Fibroblast of skin of right quadriceps (primary cell): ENCODE data around the gene ALG8.

Experiments used
- DNase-seq: peaks from one replicate; pipeline ENCODE4 v3.0.0-alpha.2; 2013

Gene ALG8

GRCh38 chr11:78158987-78159652 is 19.7 kb upstream of the ALG8 start:
- DNase-seq, result no peak

DNA sequence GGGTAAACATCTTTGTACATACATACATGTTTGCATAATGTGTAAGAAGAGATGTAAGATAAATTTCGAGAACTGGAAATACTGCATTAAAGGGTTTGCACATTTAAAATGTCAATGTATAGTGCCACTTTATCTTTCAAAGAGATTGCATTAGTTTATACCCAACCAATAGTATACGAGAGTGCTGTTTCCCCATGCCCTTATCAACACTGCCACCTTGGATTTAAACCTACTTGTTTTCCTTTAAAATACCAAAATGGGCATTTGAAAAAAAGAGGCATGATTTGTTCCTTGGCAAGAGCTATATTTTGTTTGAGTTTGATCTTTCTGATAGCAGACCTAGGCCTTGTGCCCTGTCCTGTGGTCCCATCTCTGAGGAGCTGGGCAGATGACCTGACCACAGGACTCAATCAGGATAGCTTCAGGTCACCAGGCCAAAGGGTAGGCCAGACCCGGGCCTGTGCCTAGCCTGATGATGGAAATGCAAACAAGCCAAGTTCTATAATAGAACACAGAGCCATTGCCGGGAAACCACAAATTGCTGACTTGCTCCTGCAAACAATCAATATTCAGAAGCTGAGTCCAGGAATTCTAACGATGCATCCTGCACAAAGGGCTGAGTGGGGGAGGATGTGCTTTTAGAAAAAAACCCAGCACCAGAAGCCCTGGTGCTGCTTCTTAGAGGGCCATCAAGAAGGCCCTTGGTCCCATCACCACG is 16.9 kb upstream of the ALG8 start:
- DNase-seq, result peak; percentile 55

DNA sequence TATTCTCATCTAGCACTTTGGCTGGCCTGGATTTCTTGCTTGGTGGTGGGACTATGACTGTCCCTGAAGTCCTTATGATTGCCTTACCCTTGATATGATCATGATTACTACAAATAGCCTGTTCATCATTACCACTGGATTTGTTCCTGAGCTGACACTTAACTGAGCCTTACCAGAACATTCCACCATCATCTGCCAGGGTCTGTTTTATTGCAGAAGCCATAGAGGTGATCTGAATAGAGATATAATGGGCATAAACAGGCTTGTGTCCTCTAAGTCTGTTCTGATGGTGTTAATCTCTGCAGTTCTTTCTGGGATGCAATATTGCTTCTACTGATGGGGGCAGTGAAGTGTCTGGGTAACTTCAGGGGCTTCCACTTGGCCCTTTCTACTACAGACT is 12.4 kb upstream of the ALG8 start:
- DNase-seq, result no peak

DNA sequence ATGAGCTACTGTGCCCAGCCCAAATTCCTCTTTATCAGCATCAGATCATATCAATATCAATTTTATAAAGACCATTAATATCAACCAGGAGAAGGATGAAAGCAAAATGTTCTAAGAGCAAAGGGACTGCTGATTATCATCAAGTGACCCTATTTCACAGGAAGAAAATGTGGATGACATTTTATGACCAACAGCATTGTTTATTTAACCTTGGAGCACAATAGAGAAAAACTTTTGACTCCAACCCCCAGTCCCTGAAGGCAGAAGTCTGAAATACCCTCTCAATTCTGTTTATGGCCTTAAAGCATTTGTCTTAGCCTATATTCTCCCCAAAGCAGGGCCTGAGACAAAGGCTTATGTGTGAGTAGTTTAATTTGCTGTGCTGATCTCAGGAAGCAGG is 11.3 kb upstream of the ALG8 start:
- no peak for DNase-seq

DNA sequence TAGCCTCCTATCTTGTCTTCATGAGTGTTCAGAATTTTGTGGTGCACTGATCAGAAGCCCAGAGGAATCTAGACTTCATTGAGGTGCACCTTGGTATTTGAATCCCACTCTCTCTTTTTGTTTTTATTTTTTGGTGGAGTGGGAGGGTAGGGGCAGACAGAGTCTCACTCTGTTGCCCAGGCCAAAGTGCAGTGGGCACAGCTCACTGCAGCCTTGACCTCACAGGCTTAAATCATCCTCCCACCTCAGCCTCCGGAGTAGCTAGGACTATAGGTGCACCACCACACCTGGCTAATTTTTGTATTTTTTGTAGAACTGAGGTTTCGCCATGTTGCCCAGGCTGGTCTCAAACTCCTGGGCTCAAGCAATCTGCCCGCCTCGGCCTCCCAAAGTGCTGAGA is 10.9 kb upstream of the ALG8 start:
- DNase-seq, result no peak

DNA sequence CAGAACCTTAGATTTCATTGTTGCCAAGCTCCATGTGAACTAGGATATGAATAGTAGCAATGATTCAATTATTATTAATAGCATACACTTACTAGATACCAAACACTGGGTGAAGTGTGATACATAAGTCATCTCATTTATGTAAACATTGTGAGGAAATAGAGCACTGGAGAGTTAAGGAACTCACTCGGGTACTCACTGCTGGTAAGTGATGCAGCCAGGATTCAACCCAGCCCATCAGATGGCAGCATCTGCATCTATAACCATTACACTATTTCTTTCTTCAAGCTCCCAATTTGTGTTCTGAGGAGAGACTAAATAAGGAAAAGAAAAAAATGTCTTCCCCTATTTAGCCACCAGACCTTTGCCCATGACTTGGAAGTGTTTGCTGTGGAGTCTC is 10.2 kb upstream of the ALG8 start:
- DNase-seq, result peak; percentile 60

DNA sequence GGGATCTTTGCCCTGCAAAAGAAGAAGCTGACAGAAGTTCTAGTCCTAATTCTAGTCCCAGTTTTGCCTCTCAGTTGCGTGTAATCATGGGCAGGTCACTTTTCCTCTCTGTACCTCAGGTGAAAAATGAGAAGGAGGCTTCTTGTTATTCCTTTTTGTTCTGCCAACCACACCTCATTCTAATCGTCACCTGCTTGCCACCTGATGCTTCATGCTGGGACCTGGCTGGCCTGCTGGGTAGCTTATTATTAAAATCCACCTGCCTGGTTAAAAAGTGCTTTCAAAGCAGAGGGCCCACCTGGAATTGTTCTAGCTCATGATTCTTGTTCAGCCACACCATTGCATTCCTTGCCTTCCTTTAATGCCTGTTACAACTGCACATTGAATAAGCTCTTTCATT is 8.4 kb upstream of the ALG8 start:
- DNase-seq, result no peak

DNA sequence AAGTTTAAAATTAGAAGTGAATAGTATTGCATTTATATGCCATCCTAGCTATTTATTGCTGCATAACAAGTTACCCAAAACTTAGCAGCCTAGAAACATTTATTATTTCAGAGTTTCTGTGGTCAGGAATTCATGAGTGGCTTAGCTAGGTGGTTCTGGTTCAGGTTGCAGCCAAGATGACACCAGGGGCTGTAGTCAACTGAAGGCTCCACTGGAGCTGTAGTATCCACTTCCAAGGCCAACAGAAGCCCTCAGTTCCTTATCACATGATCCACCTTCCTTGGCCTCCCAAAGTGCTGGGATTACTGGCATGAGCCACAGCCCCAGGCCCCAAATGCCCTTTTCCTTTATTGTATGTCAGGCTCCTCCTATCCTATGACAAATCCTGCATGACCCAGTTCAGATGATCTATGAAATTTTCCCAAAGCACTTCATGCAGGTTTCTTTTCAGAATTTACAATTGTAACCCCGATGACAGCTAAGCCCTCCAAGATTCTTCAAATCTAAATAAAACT is 6.1 kb upstream of the ALG8 start:
- DNase-seq, result no peak

DNA sequence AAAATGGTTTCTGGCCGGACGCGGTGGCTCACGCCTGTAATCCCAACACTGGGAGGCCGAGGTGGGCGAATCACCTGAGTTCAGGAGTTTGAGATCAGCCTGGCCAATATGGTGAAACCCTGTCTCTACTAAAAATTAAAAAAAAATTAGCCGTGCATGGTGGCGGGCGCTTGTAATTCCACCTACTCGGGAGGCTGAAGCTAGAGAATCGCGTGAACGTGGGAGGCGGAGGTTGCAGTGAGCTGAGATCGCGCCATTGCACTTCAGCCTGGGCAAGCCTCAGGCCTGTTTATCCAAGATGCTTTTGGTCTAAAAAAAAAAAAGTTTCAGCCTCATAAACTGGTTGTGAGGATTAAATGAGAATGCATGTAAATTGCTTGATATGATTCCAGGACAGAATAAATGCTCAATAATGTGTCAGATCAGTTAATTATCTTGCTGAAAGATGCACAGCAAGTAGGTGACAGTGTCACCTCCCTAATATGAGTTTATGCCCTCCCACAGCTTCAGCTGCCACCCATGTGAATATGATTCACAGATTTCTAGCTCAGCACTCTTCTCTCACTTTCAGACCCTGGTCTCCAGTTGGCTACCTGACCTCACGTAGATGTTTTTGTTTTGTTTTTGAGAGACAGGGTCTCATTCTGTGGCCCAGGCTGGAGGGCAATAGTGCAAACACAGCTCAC is 1.1 kb upstream of the ALG8 start:
- DNase-seq, result no peak

DNA sequence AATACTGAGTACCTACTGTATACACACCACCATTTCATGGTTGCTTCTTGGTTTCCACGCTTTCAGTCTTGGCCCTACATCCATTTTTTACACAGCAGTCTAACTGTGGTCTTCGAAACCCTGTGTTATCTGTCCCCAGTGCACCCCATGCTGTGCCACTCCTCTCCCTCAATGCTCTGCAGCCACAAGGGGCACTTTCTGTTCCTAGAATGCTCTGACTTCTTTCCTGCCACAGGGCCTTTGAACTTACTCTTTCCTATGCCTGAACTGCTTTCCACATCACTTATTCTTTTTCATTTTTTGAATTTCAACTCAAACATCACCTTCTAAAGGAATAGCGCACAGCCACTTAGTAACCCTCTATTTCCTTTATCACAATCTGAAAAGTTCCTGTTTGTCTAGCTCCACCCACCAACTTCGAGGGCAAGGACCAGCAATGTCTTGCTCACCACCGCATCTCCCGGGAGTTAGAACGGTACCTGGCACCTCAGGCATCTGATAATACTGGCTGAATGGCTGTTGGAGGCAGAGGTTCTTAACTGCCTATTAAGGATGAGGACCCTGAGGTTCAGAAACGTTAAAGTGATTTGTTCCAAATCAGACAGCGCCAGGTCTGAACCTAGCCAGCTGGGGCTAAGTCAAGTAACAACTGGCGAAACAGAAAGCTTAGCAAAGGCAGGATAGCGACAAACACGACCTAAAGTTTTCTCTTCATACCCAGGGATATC is 568 bp downstream of the ALG8 start:
- peak; percentile 30 for DNase-seq

GRCh38 chr11:78138291-78138690 is 1.1 kb downstream of the ALG8 start:
- peak; percentile 54 for DNase-seq

GRCh38 chr11:78132475-78132874 is 7.0 kb downstream of the ALG8 start:
- DNase-seq, result no peak

DNA sequence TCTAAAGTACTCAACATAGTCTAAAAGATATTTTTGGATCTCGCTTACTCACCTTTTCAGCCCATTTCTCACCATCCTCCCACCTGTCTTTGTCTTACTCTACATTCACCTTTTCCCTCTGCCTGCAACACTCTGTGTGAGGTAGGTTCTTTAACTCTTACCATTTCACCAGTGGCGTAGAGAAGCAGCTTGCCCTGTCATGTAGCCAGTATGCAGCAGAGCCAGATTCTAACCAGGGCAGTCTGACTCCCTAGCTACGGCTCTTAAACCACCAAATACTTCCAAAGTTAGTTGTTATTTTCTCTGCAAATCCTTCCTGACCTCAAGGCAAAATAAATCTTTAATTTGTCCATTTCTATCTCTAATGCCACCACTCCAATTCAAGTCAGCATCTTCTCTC is 7.5 kb downstream of the ALG8 start:
- peak; percentile 11 for DNase-seq

GRCh38 chr11:78127403-78127802 is 12.0 kb downstream of the ALG8 start:
- no peak for DNase-seq

GRCh38 chr11:78112582-78113275 is 26.7 kb downstream of the ALG8 start:
- DNase-seq, result no peak

DNA sequence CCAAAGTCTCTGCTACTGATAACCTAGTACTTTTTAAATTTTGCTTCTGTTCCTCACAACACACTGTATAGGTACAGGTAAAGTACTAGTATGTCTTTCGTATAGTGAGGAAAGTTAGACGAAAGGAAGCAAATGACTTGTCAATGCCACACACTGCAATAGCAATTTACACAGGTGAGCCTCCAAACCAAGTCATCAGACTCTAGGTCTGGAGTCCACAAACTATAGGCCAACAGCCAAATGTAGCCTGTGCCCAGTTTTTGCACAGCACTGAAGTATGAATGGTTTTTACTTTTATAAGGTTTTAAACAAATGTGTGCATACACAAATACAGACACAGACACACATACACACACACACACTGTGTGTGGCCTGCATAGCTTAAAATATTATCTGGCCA is 28.1 kb downstream of the ALG8 start:
- DNase-seq, result no peak

GRCh38 chr11:78110830-78111229 is 28.6 kb downstream of the ALG8 start:
- DNase-seq, result peak; percentile 24

DNA sequence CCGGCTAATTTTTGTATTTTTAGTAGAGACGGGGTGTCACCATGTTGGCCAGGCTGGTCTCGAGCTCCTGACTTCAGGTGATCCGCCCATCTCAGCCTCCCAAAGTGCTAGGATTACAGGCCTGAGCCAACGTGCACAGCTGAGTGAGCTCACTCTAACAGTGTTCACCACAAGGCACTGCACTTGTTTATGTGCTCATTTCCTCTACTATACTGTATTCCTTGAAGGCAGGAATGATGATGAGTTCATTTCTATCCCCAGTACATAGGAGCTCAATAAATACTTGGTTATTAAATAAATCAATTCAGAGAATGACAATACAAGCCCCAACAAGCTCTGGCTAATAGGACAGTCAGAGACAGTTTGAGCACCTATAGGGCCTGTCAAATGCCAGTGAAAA is 29.1 kb downstream of the ALG8 start:
- no peak for DNase-seq

DNA sequence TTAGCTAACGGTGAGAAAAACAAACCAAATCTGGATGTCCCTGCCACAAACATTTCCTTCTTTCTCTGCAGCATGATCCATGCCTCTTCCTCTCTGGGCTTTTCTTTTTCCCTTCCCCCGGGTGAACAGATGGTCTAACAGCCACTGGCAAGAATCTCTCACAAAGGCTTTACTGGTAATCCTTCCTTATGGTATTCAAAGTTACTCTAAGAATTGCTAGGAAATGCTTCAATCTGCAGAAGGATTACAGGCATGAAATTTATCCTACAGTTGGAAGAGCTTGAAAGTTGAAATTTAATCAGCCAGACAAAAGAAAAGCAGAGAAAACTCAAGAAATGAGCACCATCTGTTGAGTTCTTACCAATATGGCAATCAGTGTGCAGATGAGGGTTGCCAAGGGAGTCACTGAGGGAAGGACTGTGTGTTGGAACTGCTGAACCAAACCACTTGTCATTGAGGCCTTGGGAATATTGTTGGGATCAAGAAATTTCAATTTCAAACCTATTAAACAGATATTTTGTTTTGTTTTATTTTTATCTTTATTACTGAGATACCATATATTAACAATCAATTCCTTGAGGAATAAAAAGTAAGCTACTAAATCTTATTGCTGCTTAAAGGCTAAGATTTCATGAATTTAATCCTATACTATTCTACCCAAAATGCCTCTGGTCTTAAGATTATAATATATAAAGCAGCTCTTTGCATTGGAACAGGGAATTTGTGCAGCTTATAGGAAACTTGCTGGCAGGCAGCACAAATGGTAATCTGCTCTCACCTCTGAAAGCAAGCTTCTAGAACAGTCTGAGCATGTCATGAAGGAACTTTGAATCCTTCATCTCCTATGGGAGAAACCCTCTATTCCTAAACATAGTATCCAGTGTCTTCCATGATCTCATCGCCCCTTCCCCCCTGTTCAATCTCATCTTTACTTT is 30.1 kb downstream of the ALG8 start:
- DNase-seq, result no peak

GRCh38 chr11:78100676-78101472 is 38.6 kb downstream of the ALG8 start:
- no peak for DNase-seq

GRCh38 chr11:78100261-78100660 is 39.2 kb downstream of the ALG8 start:
- DNase-seq, result no peak
